K562 (cell line): ENCODE data around the gene ANKRD23. TPM values are rescaled to one million over a fixed set of nuclear protein-coding genes. Genes with fewer than 3 reads are reported as not detected.
A peak's percentile ranks its signal among the peaks of the same experiment; 100 is the strongest.

Experiments used
- CBFB ChIP-seq: sonication (generic); formaldehyde crosslinking; IDR thresholded peaks from 2 replicates; pipeline ENCODE4 v1.4.0; 2020; ENCODE audit warnings: mild to moderate bottlenecking, missing genetic modification reagents
- FOXK2 ChIP-seq, 2 experiments: fragments of 450-650 bp; IDR thresholded peaks in 1 of 2; conservative IDR thresholded peaks in 1 of 2; 2 replicates each; pipeline ENCODE4 v1.6.1; 2016; ENCODE audit warnings: low read depth in 2 of 2, mild to moderate bottlenecking in 1 of 2
- GATAD2B ChIP-seq: fragments of 450-650 bp; IDR thresholded peaks from 2 replicates; pipeline ENCODE4 v1.6.1; 2017; ENCODE audit warnings: mild to moderate bottlenecking, borderline replicate concordance
- PHF20 ChIP-seq: fragments of 450-650 bp; IDR thresholded peaks from 2 replicates; pipeline ENCODE4 v1.6.1; 2018; ENCODE audit not compliant: partially characterized antibody
- SLC30A9 ChIP-seq: fragments of 250-450 bp; sonication (Bioruptor Pico); IDR thresholded peaks from 2 replicates; pipeline ENCODE4 v1.8.0; 2022; ENCODE audit warnings: mild to moderate bottlenecking, moderate library complexity
- YY1 ChIP-seq, 3 experiments: IDR thresholded peaks; 2 replicates each; pipeline ENCODE4 v1.6.1; 2011; ENCODE audit warnings: low read length in 2 of 3, mild to moderate bottlenecking in 2 of 3, moderate library complexity in 2 of 3, borderline replicate concordance in 1 of 3, control low read depth in 1 of 3, low read depth in 1 of 3; ENCODE audit not compliant: insufficient read depth in 3 of 3, insufficient replicate concordance in 2 of 3, control insufficient read depth in 1 of 3, insufficient read length in 1 of 3; ENCODE audit errors: extremely low read depth in 1 of 3
- ZNF282 ChIP-seq: sonication (generic); formaldehyde crosslinking; IDR thresholded peaks from 2 replicates; pipeline ENCODE4 v1.8.1; 2023; ENCODE audit warnings: missing genetic modification reagents
- ZNF785 ChIP-seq: fragments of 250-450 bp; sonication (Bioruptor Pico); IDR thresholded peaks from 2 replicates; pipeline ENCODE4 v1.4.0; 2020; ENCODE audit warnings: mild to moderate bottlenecking
- polyA plus RNA-seq, 8 experiments: library from polyadenylated mRNA; depleted of rRNA in 4 of 8; stranded (reverse) in 5 of 8; unstranded in 3 of 8; fragments of >200 nt; fragmentation: Nextera tagmentation in 2 of 8; fragmentation: Illumina TruSeq in 1 of 8; extraction: Ambion mirVana in 2 of 8; extraction: Trizol in 1 of 8; gene quantifications; 2 replicates each; pipeline versions ENCODE4 v1.2.1 to v1.2.3, GENCODE V29; 2011 to 2014; ENCODE audit warnings: inconsistent platforms in 1 of 8, missing spikeins in 1 of 8
- total RNA-seq, 7 experiments: library from RNA; depleted of rRNA in 6 of 7; stranded (reverse); fragments of >200 nt in 6 of 7; fragmentation: Illumina TruSeq in 2 of 7; extraction: Trizol in 2 of 7; gene quantifications; 2 replicates each; pipeline versions ENCODE4 v1.2.1 to v1.2.3, GENCODE V29; 2011 to 2021; ENCODE audit warnings: low replicate concordance in 1 of 7
- TF ChIP-seq, protein P1 (sequence below), 2 experiments: IDR thresholded peaks; 2 replicates each; pipeline ENCODE4 v1.6.1; 2012; ENCODE audit warnings: improper control_type of control experiment in 2 of 2, low read depth in 2 of 2, low read length in 2 of 2, borderline replicate concordance in 1 of 2
- TF ChIP-seq, protein P2 (sequence below): fragments of 200-800 bp; sonication (Bioruptor generic); IDR thresholded peaks from 2 replicates; pipeline ENCODE4 v1.6.1; 2017; ENCODE audit warnings: missing genetic modification characterization, missing compliant biosample characterization
- TF ChIP-seq, protein P3 (sequence below): fragments of 450-650 bp; formaldehyde crosslinking; IDR thresholded peaks from 2 replicates; pipeline ENCODE4 v1.4.0; 2020; ENCODE audit warnings: mild to moderate bottlenecking, moderate library complexity

Gene ANKRD23
- total and polyA plus RNA-seq, 9 of the 15 experiments (the other 6 are each of a cell fraction or from before 2014, with no cell fraction given), result 0.32 to 4.8 (median 2.8) TPM

GRCh38 chr2:96816836-96817702, 26.8 kb downstream of the ANKRD23 start (continued):
- 0 out of 2 replicates have a peak, but pooled peaks have one; percentile 23 for TF ChIP-seq GATAD2B
- TF ChIP-seq PHF20, result peak; percentile 22
- TF ChIP-seq ZNF785 (CRISPR knock-in tag), result no peak
- TF ChIP-seq FOXK2 (conservative IDR thresholded peaks at IDR 0.05 in 1 of 2, IDR thresholded peaks at IDR 0.05 in 1 of 2; ENCODE audit: low read depth in 2 of 2), result no peak
- no peak for TF ChIP-seq YY1 (IDR thresholded peaks at IDR 0.05; ENCODE audit: borderline replicate concordance in 1 of 3, control insufficient read depth in 1 of 3, extremely low read depth in 1 of 3, insufficient read depth in 3 of 3, insufficient read length in 1 of 3, insufficient replicate concordance in 2 of 3, low read depth in 1 of 3, low read length in 2 of 3)
- TF ChIP-seq, protein P1, sequence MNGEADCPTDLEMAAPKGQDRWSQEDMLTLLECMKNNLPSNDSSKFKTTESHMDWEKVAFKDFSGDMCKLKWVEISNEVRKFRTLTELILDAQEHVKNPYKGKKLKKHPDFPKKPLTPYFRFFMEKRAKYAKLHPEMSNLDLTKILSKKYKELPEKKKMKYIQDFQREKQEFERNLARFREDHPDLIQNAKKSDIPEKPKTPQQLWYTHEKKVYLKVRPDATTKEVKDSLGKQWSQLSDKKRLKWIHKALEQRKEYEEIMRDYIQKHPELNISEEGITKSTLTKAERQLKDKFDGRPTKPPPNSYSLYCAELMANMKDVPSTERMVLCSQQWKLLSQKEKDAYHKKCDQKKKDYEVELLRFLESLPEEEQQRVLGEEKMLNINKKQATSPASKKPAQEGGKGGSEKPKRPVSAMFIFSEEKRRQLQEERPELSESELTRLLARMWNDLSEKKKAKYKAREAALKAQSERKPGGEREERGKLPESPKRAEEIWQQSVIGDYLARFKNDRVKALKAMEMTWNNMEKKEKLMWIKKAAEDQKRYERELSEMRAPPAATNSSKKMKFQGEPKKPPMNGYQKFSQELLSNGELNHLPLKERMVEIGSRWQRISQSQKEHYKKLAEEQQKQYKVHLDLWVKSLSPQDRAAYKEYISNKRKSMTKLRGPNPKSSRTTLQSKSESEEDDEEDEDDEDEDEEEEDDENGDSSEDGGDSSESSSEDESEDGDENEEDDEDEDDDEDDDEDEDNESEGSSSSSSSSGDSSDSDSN (IDR thresholded peaks at IDR 0.05; ENCODE audit: borderline replicate concordance in 1 of 2, low read depth in 2 of 2, low read length in 2 of 2), result peak in 1 of 2 experiments; percentile 54; a peak in 1 of 4 replicates
- TF ChIP-seq SLC30A9 (CRISPR knock-in tag), result no peak
- TF ChIP-seq, protein P2, sequence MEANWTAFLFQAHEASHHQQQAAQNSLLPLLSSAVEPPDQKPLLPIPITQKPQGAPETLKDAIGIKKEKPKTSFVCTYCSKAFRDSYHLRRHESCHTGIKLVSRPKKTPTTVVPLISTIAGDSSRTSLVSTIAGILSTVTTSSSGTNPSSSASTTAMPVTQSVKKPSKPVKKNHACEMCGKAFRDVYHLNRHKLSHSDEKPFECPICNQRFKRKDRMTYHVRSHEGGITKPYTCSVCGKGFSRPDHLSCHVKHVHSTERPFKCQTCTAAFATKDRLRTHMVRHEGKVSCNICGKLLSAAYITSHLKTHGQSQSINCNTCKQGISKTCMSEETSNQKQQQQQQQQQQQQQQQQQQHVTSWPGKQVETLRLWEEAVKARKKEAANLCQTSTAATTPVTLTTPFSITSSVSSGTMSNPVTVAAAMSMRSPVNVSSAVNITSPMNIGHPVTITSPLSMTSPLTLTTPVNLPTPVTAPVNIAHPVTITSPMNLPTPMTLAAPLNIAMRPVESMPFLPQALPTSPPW (CRISPR knock-in tag), result no peak
- TF ChIP-seq, protein P3, sequence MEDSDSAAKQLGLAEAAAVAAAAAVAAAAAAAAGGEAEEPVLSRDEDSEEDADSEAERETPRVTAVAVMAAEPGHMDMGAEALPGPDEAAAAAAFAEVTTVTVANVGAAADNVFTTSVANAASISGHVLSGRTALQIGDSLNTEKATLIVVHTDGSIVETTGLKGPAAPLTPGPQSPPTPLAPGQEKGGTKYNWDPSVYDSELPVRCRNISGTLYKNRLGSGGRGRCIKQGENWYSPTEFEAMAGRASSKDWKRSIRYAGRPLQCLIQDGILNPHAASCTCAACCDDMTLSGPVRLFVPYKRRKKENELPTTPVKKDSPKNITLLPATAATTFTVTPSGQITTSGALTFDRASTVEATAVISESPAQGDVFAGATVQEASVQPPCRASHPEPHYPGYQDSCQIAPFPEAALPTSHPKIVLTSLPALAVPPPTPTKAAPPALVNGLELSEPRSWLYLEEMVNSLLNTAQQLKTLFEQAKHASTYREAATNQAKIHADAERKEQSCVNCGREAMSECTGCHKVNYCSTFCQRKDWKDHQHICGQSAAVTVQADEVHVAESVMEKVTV (CRISPR knock-in tag), result no peak
- no peak for TF ChIP-seq CBFB
- no peak for TF ChIP-seq ZNF282 (CRISPR knock-in tag)
